Stimulated activated CD8-positive, alpha-beta memory T cell treated with anti-CD3 and anti-CD28 coated beads, Interleukin-4, amount 100 ng/mL, for 4 hours (primary cell): ENCODE results near the gene LCNL1.

Source experiments
- DNase-seq, 2 donors: peaks; one replicate each; pipeline ENCODE4 v3.0.0-alpha.2; 2020; ENCODE audit warnings: low read depth in 2 of 2, low spot score in 1 of 2

Gene LCNL1

DNA sequence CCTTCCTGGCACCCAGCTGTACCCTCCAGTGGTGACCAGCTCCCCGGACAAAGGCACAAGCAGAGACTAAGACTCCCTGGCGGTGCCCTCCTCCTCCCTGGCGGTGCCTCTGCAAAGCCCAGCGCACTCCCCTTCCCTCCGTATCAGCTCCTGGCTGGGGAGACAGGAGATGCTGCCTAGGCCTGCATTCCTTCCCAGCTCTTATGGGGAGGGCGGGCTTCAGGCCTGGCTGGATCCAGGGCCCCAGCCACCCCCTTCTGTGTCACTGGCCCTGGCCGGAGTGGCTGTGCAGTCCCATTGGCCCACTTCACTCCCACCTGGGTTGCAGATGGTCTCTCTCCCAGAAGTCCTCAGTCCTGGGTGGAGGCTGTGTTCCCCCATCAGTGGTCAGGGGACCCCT, 24.3 kb upstream of the LCNL1 start:
- no peak for DNase-seq

GRCh38 chr9:136958898-136959850, 23.6 kb upstream of the LCNL1 start:
- DNase-seq: no peak

DNA sequence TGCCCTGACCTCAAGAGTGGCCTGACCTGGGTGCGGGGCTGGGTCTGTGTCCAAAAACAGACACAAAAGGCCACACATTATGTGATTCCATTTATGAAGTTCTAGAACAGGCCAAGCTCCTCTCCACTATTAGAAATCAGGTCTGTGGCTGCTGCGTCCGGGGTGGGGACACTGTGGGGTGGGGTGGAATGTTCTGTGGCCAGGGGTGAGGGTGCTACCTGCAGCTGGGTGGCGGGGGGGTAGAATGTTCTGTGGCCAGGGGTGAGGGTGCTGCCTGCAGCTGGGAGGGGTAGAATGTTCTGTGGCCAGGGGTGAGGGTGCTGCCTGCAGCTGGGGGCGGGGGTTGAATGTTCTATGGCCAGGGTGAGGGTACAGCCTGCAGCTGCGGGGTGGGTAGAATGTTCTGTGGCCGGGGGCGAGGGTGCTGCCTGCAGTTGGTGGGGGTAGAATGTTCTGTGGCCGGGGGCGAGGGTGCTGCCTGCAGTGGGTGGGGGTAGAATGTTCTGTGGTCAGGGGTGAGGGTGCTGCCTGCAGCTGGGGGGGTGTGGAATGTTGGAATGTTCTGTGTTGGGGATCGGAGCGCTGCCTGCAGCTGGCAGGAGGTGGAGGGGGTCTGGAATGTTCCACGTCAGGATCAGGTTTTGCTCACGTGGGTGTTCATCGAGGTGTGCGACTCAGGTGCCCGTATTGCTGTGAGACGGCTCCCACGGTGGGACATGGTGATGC, 22.4 kb upstream of the LCNL1 start:
- no peak for DNase-seq

- no peak for DNase-seq
These were observed 21.9 kb upstream of the LCNL1 start for GRCh38 chr9:136960938-136961275.

DNA sequence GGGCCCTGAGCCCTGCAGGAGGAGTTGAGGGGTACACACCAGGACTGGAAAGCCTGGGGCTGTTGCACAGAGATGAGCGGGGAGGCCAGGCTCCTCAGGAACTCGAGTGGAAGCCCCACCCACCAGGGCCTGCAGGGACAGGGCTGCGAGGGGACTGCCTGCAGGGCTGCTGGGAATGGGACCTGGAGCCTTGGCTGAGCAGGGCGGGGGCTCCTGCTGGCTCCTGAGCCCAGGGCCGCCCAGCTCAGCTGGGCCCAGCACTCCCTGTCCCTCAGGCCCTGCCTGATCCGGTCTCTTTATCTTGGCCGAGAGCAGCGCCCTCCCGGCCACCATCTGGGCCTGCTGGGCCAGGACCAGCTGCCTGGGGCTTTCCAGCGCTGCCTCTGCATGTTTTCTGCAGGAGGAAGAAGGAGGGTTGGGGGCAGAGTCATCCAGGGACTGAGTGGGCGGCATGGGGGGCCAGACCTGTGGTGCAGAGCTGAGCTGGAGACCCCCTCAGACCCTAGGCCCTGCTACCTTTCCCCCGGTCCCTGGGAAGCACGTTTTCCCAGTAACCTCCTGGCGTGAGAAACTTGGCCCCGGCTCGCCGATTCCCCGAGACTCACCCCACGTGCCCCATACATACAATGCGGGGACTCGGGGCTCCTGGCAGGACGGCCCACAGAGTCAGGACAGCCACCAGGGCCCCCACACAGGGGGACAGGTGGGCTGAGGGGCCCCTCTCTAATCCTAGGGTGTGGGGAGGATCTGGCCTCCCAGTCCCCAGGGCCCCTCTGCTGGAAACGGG, 21.3 kb upstream of the LCNL1 start:
- DNase-seq: no peak

GRCh38 chr9:136962163-136962562, 20.6 kb upstream of the LCNL1 start:
- no peak for DNase-seq

- DNase-seq: no peak
These were observed 20.0 kb upstream of the LCNL1 start for GRCh38 chr9:136962701-136963248.

DNA sequence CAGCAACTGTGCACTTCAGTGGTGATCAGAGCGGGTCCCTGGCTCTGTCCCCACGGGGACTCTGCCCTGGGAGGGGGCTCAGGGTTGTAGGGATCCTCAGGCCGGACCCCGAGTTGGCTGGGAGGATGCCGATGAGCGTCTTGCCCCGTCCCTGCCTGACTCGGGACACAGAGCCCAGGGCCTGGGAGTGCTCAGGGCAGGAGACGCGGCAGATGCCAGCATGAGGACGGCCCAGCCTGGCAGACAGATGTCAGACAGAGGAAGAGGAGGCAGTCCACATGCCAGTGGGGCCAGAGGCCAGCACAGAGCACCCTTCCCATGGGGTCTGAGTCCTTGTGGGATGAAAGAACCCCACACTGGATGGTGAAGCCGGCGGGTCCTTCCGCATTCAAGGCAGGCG, 19.5 kb upstream of the LCNL1 start:
- no peak for DNase-seq

- no peak for DNase-seq
These were observed 19.0 kb upstream of the LCNL1 start for GRCh38 chr9:136963751-136964150.

DNA sequence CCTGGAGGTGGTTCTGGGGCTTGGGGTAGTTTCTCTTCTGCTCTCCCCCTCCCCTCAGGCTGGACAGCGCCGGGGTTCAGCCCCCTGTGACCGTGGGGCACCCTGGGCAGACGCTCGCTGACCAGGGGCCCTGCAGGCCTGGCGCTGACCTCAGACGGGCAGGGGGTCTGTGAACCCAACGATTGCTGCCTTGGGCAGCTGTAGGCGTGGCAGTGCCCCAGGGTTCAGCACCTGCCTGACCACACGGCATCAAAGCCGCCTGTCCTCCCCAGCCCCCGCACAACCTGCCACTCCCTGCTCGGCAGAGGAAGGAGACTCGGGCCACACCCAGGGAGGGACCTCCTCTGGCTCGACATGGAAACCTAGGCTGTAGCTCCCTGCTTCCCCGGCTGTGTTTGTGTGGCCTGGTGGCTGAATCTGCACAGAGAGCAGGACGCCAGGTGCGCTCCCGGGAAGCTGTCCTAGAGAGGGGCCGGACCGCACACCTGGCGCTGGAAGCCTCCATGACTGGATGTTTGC, 18.6 kb upstream of the LCNL1 start:
- no peak for DNase-seq

- DNase-seq: no peak
These were observed 17.9 kb upstream of the LCNL1 start for GRCh38 chr9:136964833-136965422.

- DNase-seq: no peak
These were observed 16.9 kb upstream of the LCNL1 start for GRCh38 chr9:136965771-136966484.

DNA sequence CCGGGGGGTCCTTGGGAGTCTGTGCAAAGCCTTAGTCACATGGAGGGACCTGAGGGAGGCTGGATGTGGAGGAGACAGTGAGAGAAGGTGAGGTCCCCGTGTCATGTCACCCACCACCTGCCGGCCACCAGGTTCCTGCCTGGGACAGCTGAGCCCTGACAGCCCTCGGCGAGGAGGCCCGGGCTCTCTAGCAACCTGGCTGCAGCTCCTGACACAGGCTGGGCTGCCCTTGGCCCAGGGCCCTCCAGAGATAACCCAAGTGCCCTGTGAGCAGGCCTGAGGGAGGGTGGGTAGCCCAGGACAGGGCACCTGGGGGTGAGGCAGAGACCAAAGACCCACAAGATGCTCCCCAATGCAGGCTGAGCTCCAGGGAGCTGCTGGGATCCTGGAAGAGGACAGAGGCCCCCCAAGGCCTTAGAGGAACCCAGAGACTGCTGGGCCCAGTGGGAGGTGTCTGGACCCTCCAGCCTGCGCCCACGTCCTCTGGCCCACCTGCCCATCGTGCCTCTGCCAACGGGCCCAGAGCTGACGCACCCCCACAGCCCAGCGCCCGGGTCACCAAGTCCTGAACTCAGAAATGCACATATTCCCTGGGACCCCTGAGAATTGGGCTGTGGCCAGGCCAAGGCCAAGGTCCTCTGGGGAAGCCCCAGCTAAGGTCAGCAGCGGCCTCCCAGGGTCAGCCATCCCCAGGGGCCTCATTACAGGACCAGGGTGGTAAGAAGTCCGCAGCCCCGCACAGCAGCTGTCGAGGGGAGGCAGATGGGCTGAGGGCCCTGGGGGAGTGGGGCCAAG, 14.3 kb upstream of the LCNL1 start:
- no peak for DNase-seq

- DNase-seq: no peak
These were observed 13.6 kb upstream of the LCNL1 start for GRCh38 chr9:136969150-136969549.

DNA sequence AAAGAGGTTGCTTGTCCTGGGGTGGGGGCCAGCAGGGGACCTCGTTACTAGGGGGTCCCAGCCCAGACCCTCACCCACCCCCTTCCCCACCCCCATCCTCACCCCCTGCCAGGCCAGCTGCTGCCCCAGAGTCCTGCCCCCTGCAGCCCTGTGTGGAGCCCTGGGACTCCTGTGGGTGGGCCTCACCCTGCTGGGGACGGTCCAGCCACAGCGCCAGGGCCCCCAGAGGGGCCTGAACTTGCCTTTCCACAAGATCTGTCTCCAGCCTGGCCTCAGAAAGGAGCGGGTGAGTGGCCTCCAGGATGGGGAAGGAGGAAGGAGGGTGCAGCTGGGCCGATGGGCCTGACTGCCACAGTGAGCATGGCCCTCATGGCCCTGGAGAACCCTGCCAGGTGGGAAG, 13.0 kb upstream of the LCNL1 start:
- no peak for DNase-seq

DNA sequence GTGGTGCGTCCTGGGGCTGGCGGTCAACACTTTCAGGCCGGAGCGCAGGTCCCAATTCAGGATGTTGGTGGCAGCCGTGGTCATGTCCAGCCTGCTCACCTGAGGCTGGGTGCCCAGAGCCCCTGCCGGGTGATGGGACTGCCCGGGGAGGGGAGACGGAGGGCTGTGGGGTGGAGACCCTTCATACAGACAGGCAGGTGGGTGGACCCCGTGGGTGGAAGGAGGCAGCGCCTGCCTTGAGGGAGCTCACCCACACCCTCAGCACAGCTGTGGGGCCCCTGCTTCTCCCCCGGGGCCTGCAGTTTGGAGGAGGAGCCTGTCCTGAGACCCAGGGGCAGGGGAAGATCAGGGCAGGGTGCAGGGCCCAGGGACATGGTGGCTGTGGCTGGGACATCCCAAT, 12.4 kb upstream of the LCNL1 start:
- no peak for DNase-seq

- DNase-seq: no peak
These were observed 11.0 kb upstream of the LCNL1 start for GRCh38 chr9:136971746-136972145.

GRCh38 chr9:136972335-136972734, 10.5 kb upstream of the LCNL1 start:
- no peak for DNase-seq

GRCh38 chr9:136972743-136973142, 10.1 kb upstream of the LCNL1 start:
- DNase-seq: no peak
